Activated CD8-positive, alpha-beta memory T cell treated with anti-CD3 and anti-CD28 coated beads for 1 hour (primary cell): Measurements from ENCODE around the gene ZBTB48.

ENCODE experiments used
- DNase-seq, 2 donors: peaks; one replicate each; pipeline ENCODE4 v3.0.0-alpha.2; 2020; ENCODE audit warnings: low read depth in 1 of 2; ENCODE audit errors: extremely low read depth in 1 of 2

ZBTB48 gene

DNA sequence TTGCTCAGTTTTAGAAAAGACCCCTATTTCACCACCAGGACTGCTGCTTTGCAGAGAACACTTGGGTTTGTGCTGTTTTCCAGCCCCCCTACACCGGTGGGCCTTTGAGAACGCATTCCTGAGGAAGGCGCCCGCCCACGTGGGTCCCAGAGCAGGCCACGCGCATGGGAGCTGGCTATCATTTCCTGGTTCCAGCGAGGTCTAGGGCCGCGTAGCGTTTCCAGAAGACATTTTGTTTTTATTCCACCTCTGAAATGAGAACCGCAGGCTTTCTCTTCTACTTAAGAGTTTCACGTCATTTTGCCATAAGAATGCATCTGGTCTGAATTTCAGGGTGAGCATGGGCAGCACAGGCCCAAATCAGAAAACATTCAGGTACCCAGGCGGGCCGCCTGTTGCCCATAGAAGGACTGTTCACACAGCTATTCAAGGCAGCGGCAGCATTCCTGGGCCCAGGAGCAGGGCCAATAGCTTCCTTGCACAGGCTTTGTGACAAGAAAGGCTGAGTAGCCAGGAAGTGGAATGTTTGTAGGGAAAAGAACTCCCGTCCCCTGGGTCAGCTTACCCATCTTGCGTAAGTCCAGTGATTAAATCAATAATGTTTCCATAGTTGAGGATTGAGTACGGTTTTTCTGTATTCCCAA lies 24.2 kb downstream of the ZBTB48 start:
- no peak for DNase-seq

DNA sequence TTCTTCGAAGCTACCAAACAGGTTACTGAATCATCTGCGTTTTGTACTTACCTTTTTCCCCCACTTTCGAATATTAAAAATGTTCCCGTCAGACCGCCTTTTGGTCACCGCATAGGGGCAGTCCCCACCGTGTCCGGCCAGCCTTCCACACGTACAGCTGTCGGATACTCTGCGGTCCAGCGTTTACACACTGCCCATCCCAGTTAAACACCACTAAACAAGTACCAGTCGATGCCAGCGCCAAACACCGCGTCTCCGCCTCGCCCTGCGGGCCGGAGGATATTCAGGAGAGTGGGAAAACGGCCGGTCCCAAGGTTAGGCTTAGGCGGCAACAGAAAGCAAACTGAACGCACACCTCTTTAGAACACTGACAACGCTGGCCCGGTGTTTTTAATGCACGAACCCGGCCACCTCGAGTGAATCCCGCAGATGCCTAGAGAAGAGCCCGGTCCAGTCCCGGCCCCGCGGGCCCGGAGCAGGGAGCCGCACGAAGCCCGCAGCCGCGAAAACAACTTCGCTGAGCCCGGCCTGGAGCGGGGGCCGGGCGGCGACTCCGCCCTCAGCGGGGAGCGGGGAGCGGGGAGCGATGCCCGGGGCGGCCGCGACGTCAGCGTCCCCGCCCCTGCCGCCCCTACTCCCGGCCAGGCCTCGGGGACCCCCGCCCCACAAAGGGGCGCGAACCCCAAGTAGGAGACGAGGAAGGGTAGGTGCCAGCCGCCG lies 33.0 kb downstream of the ZBTB48 start:
- no peak for DNase-seq

DNA sequence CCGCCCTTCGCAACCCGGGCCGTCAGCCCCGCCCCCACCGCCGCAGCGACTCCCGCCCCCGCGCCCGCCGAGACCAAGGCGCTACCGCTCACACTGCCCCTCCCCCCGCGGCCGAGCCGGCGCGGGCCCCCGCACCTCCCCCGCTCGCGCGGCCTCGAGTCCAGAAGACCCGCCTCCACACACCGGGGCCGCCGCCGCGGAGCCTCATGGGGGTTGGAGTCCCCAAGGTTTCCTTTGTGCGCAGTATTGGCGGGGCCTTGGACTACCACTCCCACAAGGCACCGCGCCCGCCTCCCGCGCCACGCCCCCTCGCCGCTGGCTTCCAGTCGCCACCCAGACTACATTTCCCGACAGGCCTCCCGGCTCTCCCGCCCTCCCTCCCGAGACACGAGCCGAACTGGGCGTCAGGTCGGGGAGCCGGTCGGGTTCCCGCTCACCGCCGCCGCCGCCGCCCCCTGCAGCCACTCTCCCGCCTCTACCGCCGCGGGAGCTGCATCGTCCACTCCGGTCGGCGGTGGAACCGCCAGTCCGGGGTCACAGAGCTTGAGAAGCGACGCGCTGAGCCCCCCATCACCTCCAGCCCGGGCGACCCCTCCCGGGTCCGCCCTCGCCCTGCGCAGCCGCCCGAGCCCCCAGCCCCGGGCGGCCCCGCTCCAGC lies 33.7 kb downstream of the ZBTB48 start, which contains the start of gene PHF13:
Gene PHF13, plus strand, starts transcription at position 371 of the 658 bp plus-strand sequence. CDS start 336 bp downstream, outside the sequence.
- DNase-seq: peak; percentile 98 to 99

DNA sequence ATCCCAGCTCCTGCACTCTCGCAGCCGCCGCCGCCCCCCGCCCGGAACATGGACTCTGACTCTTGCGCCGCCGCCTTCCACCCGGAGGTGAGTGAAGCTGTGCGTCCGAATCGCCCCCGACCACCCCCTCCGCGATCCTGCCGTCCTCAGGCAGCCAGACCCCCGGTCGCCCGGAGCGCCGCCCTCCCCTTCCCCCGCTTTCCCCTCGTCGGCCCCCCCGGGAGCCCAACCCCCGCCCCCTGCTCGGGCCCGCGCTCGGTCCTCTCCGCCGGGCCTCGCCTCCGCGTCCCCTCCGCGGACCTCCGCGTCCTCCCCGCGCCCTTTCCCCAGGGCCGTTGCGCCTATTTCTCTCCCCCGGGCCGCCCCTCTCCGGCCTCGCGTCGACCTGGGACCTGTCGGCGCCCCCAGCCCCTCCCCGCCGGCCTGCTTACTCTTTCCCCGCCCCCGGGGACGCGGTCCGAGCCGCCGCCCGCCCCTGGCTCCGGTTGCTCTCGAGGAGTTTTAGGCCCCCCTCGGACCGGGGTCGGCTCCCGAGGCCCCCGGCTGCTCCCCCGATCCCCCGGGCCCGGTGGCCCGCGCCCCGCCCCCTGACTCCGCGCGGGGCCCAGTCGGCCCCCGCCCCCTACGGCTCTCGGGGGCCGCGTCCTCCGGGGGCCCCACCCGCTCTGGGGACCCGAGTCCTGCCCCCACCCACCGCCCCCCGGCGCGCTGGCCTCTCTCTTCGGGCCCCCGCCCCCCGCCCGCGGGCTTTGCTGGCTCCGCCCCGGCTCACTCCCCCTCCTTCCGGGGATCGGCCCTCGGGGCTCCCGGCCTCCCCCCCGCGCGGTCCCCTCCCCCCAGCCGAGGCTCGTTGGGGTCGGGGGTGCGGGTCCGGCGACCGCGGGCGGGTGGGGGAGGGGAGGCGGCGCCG lies 34.5 kb downstream of the ZBTB48 start:
- peak in 1 of 2 donors; percentile 38 for DNase-seq

DNA sequence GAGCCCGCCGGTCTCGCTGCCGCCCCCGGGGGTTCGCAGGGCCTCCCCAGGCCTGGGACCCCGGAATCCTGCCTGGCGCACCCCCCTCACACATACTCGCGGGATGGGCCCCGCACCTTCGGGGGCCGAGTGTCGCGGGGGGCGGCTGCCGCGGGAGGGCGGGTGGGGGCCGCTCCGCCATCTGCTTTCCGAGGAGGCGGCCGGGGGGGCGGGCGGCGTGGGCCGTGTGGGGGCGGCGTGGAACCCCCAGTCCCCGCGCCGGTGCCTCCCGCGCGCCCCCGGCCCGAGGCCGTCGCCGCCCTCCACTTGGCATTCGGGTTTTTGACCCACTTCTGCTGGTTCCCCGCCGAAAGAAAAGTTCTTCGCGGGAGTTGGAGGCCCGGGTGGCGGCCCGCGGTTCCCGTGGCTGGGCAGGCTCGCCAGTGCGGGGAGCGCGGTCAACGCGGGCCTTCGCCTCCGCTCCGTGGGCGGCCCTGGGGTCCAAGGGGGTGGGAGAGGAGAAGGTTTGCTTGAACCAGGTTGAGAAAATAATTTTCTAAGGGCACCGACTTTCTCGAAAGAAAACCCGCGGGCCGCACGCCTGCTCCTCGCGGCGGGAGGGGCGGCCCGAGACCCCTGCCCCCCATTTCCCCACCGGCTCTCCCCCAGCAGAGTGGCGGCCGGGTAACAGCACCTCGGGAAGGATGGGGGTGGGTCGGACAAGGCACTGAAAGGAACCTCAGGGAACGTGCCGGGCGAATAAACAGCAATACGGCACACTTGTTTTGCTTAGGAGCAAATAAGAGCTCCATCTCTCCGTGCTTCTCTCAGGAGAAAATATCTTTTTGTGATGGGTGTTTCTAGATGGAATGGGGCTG lies 35.4 kb downstream of the ZBTB48 start:
- DNase-seq: no peak

DNA sequence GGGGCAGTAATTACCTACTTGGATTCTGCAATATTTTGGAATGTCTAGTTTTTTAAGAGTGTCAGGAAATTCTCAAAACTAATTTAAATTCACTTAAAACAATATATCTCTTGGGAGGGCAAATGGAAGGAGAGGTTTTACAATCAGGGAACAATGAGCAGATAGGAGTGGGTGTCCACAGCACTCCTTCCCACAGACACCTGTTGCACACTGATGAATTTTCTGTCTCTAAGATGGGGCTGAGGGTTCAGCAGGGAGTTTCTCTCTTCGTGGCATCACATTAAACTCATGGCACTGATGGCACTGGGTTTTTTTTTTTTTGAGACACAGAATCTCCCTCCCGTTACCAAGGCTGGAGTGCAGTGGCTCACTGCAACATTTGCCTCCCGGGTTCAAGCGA lies 39.3 kb downstream of the ZBTB48 start:
- no peak for DNase-seq

DNA sequence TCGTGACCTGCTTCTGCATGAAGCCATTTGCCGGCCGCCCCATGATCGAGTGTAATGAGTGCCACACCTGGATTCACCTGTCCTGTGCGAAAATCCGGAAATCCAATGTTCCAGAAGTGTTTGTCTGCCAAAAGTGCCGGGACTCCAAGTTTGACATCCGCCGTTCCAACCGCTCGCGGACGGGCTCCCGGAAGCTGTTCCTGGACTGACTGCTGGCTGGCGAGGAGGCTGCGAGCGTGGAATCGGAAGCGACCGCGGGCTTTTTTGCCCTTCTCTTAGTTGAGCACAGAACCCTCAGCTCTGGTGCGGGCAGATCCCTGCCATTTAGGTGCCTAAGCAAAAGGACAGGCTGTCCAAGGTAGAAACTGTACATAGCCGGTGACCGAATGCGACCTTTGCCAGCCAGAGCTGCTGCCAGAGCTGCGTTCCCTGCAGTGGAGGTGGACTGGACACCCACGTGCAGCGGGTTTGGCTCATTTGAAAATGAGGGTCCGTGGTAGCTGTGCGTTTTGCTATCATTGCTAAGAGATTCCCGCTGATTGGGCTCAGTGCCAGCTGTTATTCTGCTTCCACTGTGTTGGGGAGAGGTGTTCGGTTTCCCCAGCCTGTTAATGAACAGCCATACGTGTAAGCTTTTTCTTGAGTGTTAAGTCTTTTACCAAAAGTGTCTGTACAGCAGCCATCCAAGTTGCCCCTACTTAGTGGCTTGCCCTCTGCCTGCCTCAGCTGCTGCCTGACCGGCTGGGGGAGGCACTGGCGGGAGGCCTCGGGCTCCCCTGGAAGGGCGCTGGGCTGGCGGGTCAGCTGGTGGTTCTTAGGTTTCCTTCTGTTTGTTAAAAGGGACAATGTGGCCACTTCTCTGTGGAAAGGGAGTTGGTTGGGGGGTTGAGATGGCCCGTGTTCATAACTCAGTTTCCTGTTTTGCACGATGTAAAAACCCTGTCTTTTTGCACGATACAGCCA lies 41.9 kb downstream of the ZBTB48 start:
- DNase-seq: no peak

DNA sequence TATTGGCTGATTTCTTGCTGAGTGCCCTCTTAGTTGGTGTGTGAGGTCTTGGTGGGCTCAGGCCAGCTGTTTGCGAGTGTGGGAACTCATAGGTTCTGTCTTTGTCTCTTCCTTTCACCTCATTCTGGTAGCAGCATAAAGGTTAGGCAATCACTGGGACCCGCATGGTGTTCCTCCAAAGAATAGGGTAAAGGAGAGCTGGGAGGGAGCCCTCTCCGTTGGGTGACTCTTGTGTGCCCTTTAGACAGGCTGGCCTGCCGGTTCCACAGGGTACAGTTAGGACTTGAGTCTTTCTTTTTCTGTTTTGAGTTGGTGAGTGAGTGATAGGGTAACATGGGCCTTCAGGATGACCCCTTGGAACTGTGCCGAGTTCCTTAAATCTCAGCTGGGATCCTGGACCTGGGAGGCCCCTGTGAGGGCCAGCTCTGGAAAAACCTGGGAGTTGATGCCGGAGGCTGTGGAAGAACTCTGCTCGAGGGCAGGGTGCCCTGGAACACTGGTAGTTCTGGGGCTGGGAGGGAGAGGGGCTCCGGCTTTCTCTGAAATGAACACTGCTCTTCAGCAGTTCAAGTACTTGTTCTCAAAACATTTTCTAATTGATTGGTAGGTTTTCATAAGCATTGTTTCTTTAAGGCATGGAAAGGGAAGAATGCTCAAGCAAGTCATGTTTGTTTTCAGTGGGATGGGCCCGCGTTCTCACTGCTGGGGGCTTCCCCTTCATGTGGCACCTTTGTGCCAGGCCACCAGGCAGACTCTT lies 42.8 kb downstream of the ZBTB48 start:
- DNase-seq: no peak

DNA sequence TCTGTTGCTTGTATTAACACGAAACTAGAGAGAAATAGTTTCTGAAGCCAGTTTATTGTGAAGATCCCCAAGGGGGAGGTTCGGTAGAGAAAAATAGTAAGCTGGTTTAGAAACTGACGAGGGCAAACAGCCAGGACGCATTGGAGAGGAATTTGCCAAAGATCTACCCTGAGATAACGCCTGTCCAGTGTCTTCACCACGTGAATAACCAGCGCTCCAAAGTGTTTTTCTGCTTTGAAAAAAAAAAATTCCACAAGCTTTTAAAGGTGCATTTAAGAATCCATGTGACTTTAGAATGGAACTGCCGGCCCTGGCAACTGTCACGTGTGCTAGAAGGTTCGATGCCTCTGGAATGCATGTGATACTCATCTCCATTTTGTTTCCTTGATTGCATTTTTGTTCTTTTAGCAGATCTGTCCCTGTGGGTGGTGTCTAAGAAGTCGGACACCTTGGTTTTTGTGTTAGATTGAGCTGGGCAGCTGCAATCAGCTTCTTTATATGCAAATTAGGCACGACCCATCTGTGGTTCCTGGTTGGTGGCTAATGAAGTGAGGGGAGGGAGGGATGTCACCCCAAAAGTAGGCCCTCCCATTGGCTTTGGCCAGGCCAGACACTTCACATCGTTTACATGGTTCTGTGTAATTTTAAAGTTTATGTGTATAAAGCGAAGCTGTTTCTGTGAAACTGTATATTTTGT lies 43.6 kb downstream of the ZBTB48 start:
- DNase-seq: no peak

DNA sequence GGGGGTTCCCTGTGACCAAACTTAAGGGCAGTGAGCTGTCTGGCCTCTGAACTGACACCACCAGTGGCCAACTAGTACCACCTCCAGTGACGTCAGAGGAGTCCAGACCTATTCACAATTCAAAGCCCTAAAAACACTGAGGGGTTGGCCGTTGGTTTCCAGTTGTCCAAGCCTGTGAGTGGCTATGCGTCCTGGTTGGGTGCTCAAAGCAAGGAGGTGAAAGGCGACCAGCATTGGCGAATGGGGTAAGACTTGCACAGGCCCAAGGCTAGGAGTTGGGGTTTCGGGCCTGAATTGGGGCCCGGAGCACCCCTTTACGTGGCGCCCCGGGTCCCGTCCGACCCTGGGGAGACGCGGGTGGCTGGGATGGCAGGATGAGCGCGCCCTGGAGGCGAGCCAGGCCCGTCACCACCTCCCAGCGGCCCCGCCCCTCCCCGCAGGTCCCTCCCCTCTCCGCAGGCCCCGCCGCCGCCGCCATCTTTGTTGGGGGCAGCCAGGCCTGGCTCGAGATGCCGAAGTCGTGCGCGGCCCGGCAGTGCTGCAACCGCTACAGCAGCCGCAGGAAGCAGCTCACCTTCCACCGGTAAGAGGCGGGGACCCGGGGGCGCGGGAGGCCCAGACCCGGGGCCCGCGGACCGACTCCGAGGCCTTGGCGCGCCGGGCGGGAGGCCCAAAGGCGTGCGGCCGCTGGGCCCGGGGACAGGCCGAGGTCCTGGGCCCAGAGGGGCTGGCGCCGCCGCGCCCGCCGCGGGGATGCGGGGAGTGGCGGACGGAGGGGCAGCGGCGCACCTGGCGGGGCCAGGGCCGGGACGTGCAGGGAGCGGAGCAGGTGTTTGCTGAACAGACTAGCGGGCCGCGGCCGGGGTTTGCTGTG lies 45.2 kb downstream of the ZBTB48 start, which contains the start of gene THAP3:
Gene THAP3, plus strand, starts transcription at position 159 of the 874 bp plus-strand sequence. Its CDS starts 351 bp downstream, at position 510.
- peak; percentile 84 to 89 for DNase-seq

DNA sequence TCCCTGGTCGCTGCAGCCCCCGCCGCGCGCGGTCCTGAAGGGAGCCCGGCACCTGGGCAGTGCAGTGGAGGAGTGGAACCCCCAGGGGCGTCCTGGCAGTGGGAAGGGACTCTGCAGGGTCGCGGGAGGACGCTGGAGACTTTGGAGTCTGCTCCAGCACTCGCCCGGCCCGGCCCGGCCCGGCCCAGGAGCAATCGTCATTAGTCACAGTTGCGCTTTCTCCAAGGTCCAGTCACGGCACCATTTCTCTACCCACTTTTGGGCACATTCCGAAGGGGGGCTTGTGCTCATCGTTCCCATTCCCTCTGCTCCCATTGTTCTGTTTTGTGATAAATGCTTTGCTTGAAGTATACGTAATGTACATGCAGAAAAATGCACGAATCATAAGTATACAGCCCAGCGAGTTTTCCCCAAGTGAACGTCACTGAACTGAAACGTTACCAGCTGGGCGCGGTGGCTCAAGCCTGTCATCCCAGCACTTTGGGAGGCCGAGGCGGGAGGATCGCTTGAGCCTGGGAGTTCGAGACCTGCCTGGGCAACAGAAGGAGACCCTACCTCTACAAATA lies 45.9 kb downstream of the ZBTB48 start:
- no peak for DNase-seq

DNA sequence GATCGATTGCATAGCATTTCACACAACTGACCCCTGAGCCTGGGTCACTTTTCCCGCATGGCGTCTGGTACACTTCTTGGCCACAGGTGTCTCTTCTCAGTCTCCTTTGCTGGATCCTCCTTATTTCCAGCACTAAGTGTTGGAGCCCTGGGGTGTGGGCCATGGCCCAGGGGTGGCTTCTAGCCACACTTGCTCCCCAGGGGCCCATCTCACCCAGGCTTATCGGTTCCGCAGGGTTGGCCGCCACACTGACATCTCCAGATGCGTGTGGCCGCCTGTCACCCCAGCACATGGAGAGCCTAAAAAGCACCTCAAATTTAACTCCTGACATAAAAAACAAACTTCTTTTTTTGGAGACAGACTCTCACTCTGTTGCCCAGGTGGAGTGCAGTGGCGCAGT lies 47.2 kb downstream of the ZBTB48 start:
- no peak for DNase-seq

DNA sequence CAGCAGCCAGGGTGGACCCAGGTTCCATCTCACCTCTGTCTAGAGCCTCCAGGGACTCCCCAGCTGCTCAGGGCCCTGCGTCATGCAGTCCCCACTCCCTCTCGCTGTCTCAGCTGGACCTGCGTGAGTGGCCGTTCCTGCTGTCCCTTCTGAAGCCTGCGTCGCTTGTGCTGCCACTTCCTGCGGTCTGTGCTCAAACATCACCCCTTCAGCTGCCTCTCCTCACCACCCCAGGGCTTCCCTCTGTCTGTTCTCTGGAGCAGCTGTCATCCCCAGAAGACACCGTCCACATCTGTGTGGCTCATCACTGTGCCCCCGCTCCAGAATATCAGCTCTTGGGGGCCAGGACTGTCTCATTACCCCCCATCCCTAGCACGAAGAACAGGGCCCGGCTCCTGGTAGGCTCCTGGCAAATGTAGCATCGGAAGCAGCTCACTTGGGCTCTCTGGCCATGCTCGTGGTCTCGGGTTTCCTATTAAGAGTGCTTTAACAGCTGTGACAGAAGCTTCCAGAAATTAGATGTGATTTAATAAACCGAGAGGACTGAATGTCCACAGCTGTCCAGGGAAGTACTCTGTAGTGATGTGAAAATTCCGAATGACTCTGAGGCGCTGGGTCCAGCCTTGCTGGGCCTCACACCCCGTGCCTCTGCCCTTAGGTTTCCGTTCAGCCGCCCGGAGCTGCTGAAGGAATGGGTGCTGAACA lies 48.2 kb downstream of the ZBTB48 start:
- no peak for DNase-seq

DNA sequence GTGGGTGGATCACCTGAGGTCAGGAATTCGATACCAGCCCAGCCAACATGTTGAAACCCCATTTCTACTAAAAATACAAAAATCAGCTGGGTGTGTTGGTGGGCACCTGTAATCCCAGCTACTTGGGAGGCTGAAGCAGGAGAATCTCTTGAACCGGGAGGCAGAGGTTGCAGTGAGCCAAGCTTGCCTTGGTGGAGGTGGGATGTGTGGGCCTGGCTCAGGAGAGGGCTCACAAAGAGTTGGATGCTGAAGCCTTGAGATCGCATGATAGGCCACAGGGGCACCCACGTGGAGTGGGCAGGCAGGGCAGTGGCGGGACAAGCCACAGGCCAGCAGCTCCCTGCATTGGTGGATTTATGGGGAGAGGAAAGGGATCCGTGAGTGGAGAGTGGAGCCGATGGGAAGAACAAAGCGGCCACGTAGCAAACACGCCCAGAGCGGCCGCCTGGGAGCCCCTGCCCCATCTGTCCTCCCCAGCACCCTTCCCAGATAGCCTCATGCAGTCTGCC lies 49.2 kb downstream of the ZBTB48 start:
- no peak for DNase-seq

DNA sequence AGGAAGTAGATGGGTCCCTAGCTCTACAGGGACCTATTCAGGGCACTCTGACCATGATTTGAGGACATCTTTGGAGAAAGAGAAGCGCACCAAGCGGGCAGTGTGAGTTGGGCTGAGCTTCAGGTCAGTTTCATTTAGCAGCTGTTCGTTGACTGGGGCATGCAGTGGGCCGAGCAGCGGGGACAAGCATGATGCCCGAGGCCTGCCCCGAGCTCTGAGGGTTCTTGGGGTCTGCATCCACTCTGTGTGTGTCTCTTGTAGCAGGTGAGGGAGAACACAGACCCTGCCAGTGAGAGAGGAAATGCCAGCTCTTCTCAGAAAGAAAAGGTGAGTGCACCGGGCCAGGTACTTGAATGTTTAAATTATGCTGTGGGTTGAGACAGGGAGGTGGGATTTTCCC lies 50.2 kb downstream of the ZBTB48 start:
- DNase-seq: no peak
